ENCODE measurements around the gene SHLD1.
"Not testable (repeated sequence)": the region's sequence is repeated elsewhere in the genome, so short reads cannot be mapped to it uniquely, and the experiment has no call there.

Gene SHLD1

GRCh38 chr20:5735845-5736510 lies 14.2 kb upstream of the SHLD1 start:
- FAIRE-seq (no peak), DNase-seq (ENCODE audit: insufficient read length, low spot score) (no peak)

- no peak for DNase-seq (ENCODE audit: insufficient read length, low spot score)
- no peak for FAIRE-seq
Measured at GRCh38 chr20:5737619-5737953, 12.6 kb upstream of the SHLD1 start.

GRCh38 chr20:5737966-5738365 lies 12.2 kb upstream of the SHLD1 start:
- DNase-seq (ENCODE audit: insufficient read length, low spot score) = no peak
- no peak for FAIRE-seq

- FAIRE-seq = peak; percentile 42
- not testable (repeated sequence) for DNase-seq (ENCODE audit: insufficient read length, low spot score)
Measured at GRCh38 chr20:5740643-5741042, 9.6 kb upstream of the SHLD1 start.

- no peak for DNase-seq (ENCODE audit: insufficient read length, low spot score)
- no peak for FAIRE-seq
Measured at GRCh38 chr20:5741089-5741488, 9.1 kb upstream of the SHLD1 start.

GRCh38 chr20:5742041-5742440 lies 8.2 kb upstream of the SHLD1 start:
- DNase-seq (ENCODE audit: insufficient read length, low spot score) (no peak), FAIRE-seq (no peak)

GRCh38 chr20:5745416-5746030 lies 4.7 kb upstream of the SHLD1 start:
- FAIRE-seq (no peak), DNase-seq (ENCODE audit: insufficient read length, low spot score) (no peak)

GRCh38 chr20:5746064-5746463 lies 4.1 kb upstream of the SHLD1 start:
- DNase-seq (ENCODE audit: insufficient read length, low spot score) (no peak), FAIRE-seq (no peak)

- DNase-seq (ENCODE audit: insufficient read length, low spot score) (no peak), FAIRE-seq (no peak)
Measured at GRCh38 chr20:5748246-5748645, 2.0 kb upstream of the SHLD1 start.

- not testable (repeated sequence) for FAIRE-seq; DNase-seq (ENCODE audit: insufficient read length, low spot score)
Measured at GRCh38 chr20:5749512-5749951, 669 bp upstream of the SHLD1 start.

- peak; percentile 8 for FAIRE-seq
- DNase-seq (ENCODE audit: insufficient read length, low spot score) = no peak
Measured at GRCh38 chr20:5751856-5752255, 1.7 kb downstream of the SHLD1 start.

GRCh38 chr20:5753814-5754213 lies 3.6 kb downstream of the SHLD1 start:
- no peak for DNase-seq (ENCODE audit: insufficient read length, low spot score)
- FAIRE-seq = no peak

- FAIRE-seq = no peak
- DNase-seq (ENCODE audit: insufficient read length, low spot score) = no peak
Measured at GRCh38 chr20:5757949-5758348, 7.7 kb downstream of the SHLD1 start.

- no peak for DNase-seq (ENCODE audit: insufficient read length, low spot score)
- no peak for FAIRE-seq
Measured at GRCh38 chr20:5766085-5766764, 16.0 kb downstream of the SHLD1 start.

- FAIRE-seq = peak; percentile 54
- no peak for DNase-seq (ENCODE audit: insufficient read length, low spot score)
Measured at GRCh38 chr20:5767493-5768098, 17.4 kb downstream of the SHLD1 start.

- DNase-seq (ENCODE audit: insufficient read length, low spot score) (no peak), FAIRE-seq (peak; percentile 62)
Measured at GRCh38 chr20:5770231-5770986, 20.2 kb downstream of the SHLD1 start.

GRCh38 chr20:5770987-5771318 lies 20.8 kb downstream of the SHLD1 start:
- FAIRE-seq (peak; percentile 69), DNase-seq (ENCODE audit: insufficient read length, low spot score) (no peak)

- DNase-seq (ENCODE audit: insufficient read length, low spot score) = no peak
- FAIRE-seq = no peak
Measured at GRCh38 chr20:5772704-5773103, 22.5 kb downstream of the SHLD1 start.

GRCh38 chr20:5773589-5773988 lies 23.4 kb downstream of the SHLD1 start:
- FAIRE-seq = no peak
- DNase-seq (ENCODE audit: insufficient read length, low spot score) = no peak

GRCh38 chr20:5776077-5776476 lies 25.9 kb downstream of the SHLD1 start:
- DNase-seq (ENCODE audit: insufficient read length, low spot score) = no peak
- FAIRE-seq = no peak
